H9 (cell line): ENCODE data around the gene ZBED2. TPM values are rescaled to one million over a fixed set of nuclear protein-coding genes. Genes with fewer than 3 reads are reported as not detected.
A peak's percentile ranks its signal among the peaks of the same experiment; 100 is the strongest.

ENCODE experiments used
- DNase-seq: peaks from one replicate; pipeline ENCODE4 v3.0.0-alpha.2; 2017
- H2AFZ ChIP-seq: one replicate; pipeline ENCODE4 v1.6.1; 2013; ENCODE audit warnings: mild to moderate bottlenecking, low read length, control low read depth, moderate library complexity
- H2AK5ac ChIP-seq: 2 replicates; pipeline ENCODE4 v1.6.1; 2013; ENCODE audit warnings: low read length, control low read depth, mixed read lengths; ENCODE audit not compliant: insufficient read length
- H2BK120ac ChIP-seq: one replicate; pipeline ENCODE4 v1.6.1; 2013; ENCODE audit warnings: low read depth, mild to moderate bottlenecking, low read length, control low read depth, inconsistent platforms; ENCODE audit not compliant: poor library complexity, severe bottlenecking
- H2BK12ac ChIP-seq: 2 replicates; pipeline ENCODE4 v1.6.1; 2013; ENCODE audit warnings: low read length, control low read depth, mixed read lengths, low read depth; ENCODE audit not compliant: insufficient read length
- H2BK15ac ChIP-seq: 2 replicates; pipeline ENCODE4 v1.6.1; 2013; ENCODE audit warnings: low read depth, low read length, control low read depth
- H2BK20ac ChIP-seq: one replicate; pipeline ENCODE4 v1.6.1; 2013; ENCODE audit warnings: low read depth, mild to moderate bottlenecking, low read length, control low read depth, inconsistent platforms; ENCODE audit not compliant: poor library complexity, severe bottlenecking
- H2BK5ac ChIP-seq: 2 replicates; pipeline ENCODE4 v1.6.1; 2013; ENCODE audit warnings: low read length, control low read depth, mixed read lengths; ENCODE audit not compliant: insufficient read length
- H3K14ac ChIP-seq: 2 replicates; pipeline ENCODE4 v1.6.1; 2013; ENCODE audit warnings: low read length, control low read depth; ENCODE audit not compliant: insufficient read depth
- H3K18ac ChIP-seq: 2 replicates; pipeline ENCODE4 v1.6.1; 2013; ENCODE audit warnings: low read depth, mild to moderate bottlenecking, mixed read lengths, low read length, control low read depth; ENCODE audit not compliant: insufficient read length
- H3K23ac ChIP-seq: 2 replicates; pipeline ENCODE4 v1.6.1; 2013; ENCODE audit warnings: low read length, control low read depth, mixed read lengths, low read depth; ENCODE audit not compliant: insufficient read length
- H3K23me2 ChIP-seq: 2 replicates; pipeline ENCODE4 v1.6.1; 2013; ENCODE audit warnings: low read depth, mild to moderate bottlenecking, mixed read lengths, low read length, control low read depth; ENCODE audit not compliant: insufficient read length, poor library complexity, severe bottlenecking
- H3K27ac ChIP-seq: 2 replicates; pipeline ENCODE4 v1.5.1; 2013; ENCODE audit warnings: low read length, control low read depth, mixed read lengths, low read depth; ENCODE audit not compliant: insufficient read length
- H3K27me3 ChIP-seq: 2 replicates; pipeline ENCODE4 v1.6.1; 2013; ENCODE audit warnings: low read length, control low read depth, inconsistent platforms; ENCODE audit not compliant: insufficient read depth
- H3K4ac ChIP-seq: 2 replicates; pipeline ENCODE4 v1.6.1; 2013; ENCODE audit warnings: low read depth, mild to moderate bottlenecking, control low read depth, inconsistent platforms, low read length, moderate library complexity
- H3K4me1 ChIP-seq: 2 replicates; pipeline ENCODE4 v1.6.1; 2013; ENCODE audit warnings: low read length, control low read depth, inconsistent platforms; ENCODE audit not compliant: insufficient read depth
- H3K4me2 ChIP-seq: 2 replicates; pipeline ENCODE4 v1.6.1; 2013; ENCODE audit warnings: low read length, control low read depth, mixed read lengths; ENCODE audit not compliant: insufficient read length, insufficient read depth
- H3K56ac ChIP-seq: 2 replicates; pipeline ENCODE4 v1.6.1; 2013; ENCODE audit warnings: low read depth, mild to moderate bottlenecking, mixed read lengths, low read length, control low read depth; ENCODE audit not compliant: insufficient read length
- H3K79me1 ChIP-seq: 2 replicates; pipeline ENCODE4 v1.6.1; 2013; ENCODE audit warnings: low read depth, mild to moderate bottlenecking, moderate library complexity, low read length, control low read depth, inconsistent platforms; ENCODE audit not compliant: insufficient read depth, poor library complexity, severe bottlenecking
- H3K79me2 ChIP-seq: 2 replicates; pipeline ENCODE4 v1.6.1; 2013; ENCODE audit warnings: low read length, control low read depth, inconsistent platforms; ENCODE audit not compliant: insufficient read depth
- H3K9ac ChIP-seq: 2 replicates; pipeline ENCODE4 v1.6.1; 2013; ENCODE audit warnings: low read length, control low read depth, mixed read lengths; ENCODE audit not compliant: insufficient read length; ENCODE audit errors: extremely low read depth
- H3K9me3 ChIP-seq: one replicate; pipeline ENCODE4 v1.6.1; 2013; ENCODE audit warnings: low read depth, low read length, inconsistent platforms; ENCODE audit not compliant: control insufficient read depth
- H3T11ph ChIP-seq: one replicate; pipeline ENCODE4 v1.6.1; 2013; ENCODE audit warnings: mild to moderate bottlenecking, low read length, control low read depth, inconsistent platforms
- H4K20me1 ChIP-seq: one replicate; pipeline ENCODE4 v1.6.1; 2013; ENCODE audit not compliant: control insufficient read depth, insufficient read length, insufficient read depth
- H4K5ac ChIP-seq: 2 replicates; pipeline ENCODE4 v1.6.1; 2013; ENCODE audit warnings: low read depth, mild to moderate bottlenecking, mixed read lengths, low read length, control low read depth; ENCODE audit not compliant: insufficient read length
- H4K8ac ChIP-seq: replicated peaks from 2 replicates; pipeline ENCODE4 v1.6.1; 2013; ENCODE audit warnings: low read length, control low read depth, mixed read lengths, low read depth; ENCODE audit not compliant: insufficient read length
- H4K91ac ChIP-seq: 2 replicates; pipeline ENCODE4 v1.6.1; 2013; ENCODE audit warnings: low read depth, mild to moderate bottlenecking, moderate library complexity, mixed read lengths, low read length, control low read depth; ENCODE audit not compliant: insufficient read length
- H3K27ac Mint-ChIP-seq, 3 experiments: 2 replicates in 2 of 3; 3 replicates in 1 of 3; pipeline ENCODE4 v1.8.0; 2020 to 2021; ENCODE audit warnings: mixed read lengths in 3 of 3, mild to moderate bottlenecking in 1 of 3, moderate library complexity in 1 of 3
- H3K27me3 Mint-ChIP-seq: 2 replicates; pipeline ENCODE4 v1.8.0; 2021; ENCODE audit warnings: low read depth, mild to moderate bottlenecking, moderate library complexity, mixed read lengths
- H3K36me3 Mint-ChIP-seq, 3 experiments: 2 replicates in 2 of 3; 3 replicates in 1 of 3; pipeline ENCODE4 v1.8.0; 2020 to 2021; ENCODE audit warnings: low read depth in 3 of 3, mixed read lengths in 3 of 3; ENCODE audit not compliant: insufficient read depth in 1 of 3
- H3K4me1 Mint-ChIP-seq, 2 experiments: 2 replicates each; pipeline ENCODE4 v1.8.0; 2020; ENCODE audit warnings: mixed read lengths in 2 of 2
- H3K4me3 Mint-ChIP-seq, 2 experiments: 2 replicates in 1 of 2; 3 replicates in 1 of 2; pipeline ENCODE4 v1.8.0; 2020 to 2021; ENCODE audit warnings: mild to moderate bottlenecking in 2 of 2, mixed read lengths in 2 of 2, moderate library complexity in 1 of 2
- H3K9me3 Mint-ChIP-seq, 2 experiments: 2 replicates in 1 of 2; 3 replicates in 1 of 2; pipeline ENCODE4 v1.8.0; 2020; ENCODE audit warnings: mild to moderate bottlenecking in 2 of 2, mixed read lengths in 2 of 2, moderate library complexity in 1 of 2
- WGBS: extraction: QIAGEN DNeasy Blood & Tissue Kit; methylation state at CpG from one replicate; pipeline ENCODE4 v1.1.7; 2013; ENCODE audit warnings: missing lambda C conversion rate, low lambda C conversion rate, mixed read lengths; ENCODE audit not compliant: insufficient read length; ENCODE audit errors: extremely low coverage; 5-methylcytosine and 5-hydroxymethylcytosine counted together
- total RNA-seq: library from RNA; stranded (reverse); gene quantifications from 2 replicates; pipeline ENCODE4 v1.2.1, GENCODE V29; 2021
- TF ChIP-seq, protein P1 (sequence below): fragments of 200-600 bp; sonication (generic); conservative IDR thresholded peaks from 3 replicates; pipeline ENCODE4 v1.8.0; 2021; ENCODE audit warnings: antibody characterized with exemption, mild to moderate bottlenecking

Gene ZBED2
- total RNA-seq, 1 experiment from 2014 or later, result not detected

DNA sequence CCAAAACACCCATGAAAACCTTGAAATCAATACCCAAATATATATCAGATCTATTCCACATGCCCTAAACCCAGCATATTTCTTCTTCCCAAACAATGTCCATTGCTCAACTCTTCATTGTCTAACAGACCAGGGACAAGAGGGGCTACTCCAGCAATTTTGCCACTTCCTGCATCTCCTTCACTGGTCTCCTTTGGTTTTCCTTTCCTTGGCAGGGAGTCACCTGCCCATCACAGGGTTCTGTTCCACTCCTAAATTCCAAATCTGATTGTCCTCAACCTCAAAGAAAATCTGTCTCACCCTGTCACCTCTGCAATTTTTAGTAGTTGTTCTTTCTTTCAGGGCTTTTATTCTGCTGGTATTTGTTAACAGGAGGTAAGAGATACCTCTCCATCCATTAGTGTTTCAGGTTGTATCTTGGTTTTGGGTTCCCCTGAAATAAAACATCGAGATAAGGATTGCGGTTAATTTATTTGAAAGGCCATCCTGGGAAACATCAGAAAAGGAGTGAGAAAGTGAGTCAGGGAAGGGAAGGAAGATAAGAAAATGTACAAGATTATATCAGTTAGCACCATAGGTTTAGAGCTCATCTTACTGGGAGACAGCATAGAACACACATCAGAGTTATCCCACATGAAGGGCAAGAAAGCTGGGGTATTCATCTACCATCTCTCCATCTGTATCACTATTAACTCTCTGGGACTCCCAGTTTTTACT is 13.6 kb downstream of the ZBED2 start:
- no peak overlapping the region for H2BK20ac ChIP-seq
- H3K27ac ChIP-seq, result no peak overlapping the region
- H2BK15ac ChIP-seq, result no peak overlapping the region
- no peak overlapping the region for H2AK5ac ChIP-seq
- no peak overlapping the region for H4K5ac ChIP-seq
- no peak overlapping the region for H3K23ac ChIP-seq
- H3K4ac ChIP-seq, result no peak overlapping the region
- no peak overlapping the region for H3K56ac ChIP-seq
- no peak overlapping the region for H4K8ac ChIP-seq
- H3K27me3 Mint-ChIP-seq, result no peaks in the 10 kb centered on the region
- no peak overlapping the region for H2AFZ ChIP-seq
- no peaks in the 10 kb centered on the region for H3K9me3 ChIP-seq
- H3K4me1 ChIP-seq, result no peaks in the 10 kb centered on the region
- peak overlapping the region in 1 of 3 experiments; percentile 20; a peak in 1 of 7 replicates for H3K27ac Mint-ChIP-seq
- H3T11ph ChIP-seq, result no peak overlapping the region
- H3K27me3 ChIP-seq, result no peaks in the 10 kb centered on the region
- no CpG with 5 or more reads among the region's 2 CpGs for WGBS
- H3K4me2 ChIP-seq, result no peak overlapping the region
- H3K9me3 Mint-ChIP-seq, result peaks cover 10 to 16% of the 10 kb centered on the region in 2 experiments
- no peak overlapping the region for H4K91ac ChIP-seq
- no peak overlapping the region for H3K18ac ChIP-seq
- no peak overlapping the region for H3K9ac ChIP-seq
- no peak overlapping the region for H2BK120ac ChIP-seq
- H3K23me2 ChIP-seq, result no peaks in the 10 kb centered on the region
- H3K4me1 Mint-ChIP-seq, result 0 out of 4 replicates have a peak, but pooled peaks cover 0 to 3% of the 10 kb centered on the region in 2 experiments
- no peak overlapping the region for H3K4me3 Mint-ChIP-seq
- H3K36me3 Mint-ChIP-seq, result peaks cover 0 to 14% (median 7%) of the 10 kb centered on the region in 3 experiments; a peak in 5 of 7 replicates
- no peaks in the 10 kb centered on the region for H4K20me1 ChIP-seq
- no peak overlapping the region for H3K14ac ChIP-seq
- no peaks in the 10 kb centered on the region for H3K79me2 ChIP-seq
- no peak for DNase-seq
- H3K79me1 ChIP-seq, result no peaks in the 10 kb centered on the region
- H2BK12ac ChIP-seq, result no peak overlapping the region
- TF ChIP-seq, protein P1, sequence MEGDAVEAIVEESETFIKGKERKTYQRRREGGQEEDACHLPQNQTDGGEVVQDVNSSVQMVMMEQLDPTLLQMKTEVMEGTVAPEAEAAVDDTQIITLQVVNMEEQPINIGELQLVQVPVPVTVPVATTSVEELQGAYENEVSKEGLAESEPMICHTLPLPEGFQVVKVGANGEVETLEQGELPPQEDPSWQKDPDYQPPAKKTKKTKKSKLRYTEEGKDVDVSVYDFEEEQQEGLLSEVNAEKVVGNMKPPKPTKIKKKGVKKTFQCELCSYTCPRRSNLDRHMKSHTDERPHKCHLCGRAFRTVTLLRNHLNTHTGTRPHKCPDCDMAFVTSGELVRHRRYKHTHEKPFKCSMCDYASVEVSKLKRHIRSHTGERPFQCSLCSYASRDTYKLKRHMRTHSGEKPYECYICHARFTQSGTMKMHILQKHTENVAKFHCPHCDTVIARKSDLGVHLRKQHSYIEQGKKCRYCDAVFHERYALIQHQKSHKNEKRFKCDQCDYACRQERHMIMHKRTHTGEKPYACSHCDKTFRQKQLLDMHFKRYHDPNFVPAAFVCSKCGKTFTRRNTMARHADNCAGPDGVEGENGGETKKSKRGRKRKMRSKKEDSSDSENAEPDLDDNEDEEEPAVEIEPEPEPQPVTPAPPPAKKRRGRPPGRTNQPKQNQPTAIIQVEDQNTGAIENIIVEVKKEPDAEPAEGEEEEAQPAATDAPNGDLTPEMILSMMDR, result no peak
- no peak overlapping the region for H2BK5ac ChIP-seq
